ENCODE data around the gene MSI2.
"Not testable (repeated sequence)": the region's sequence is repeated elsewhere in the genome, so short reads cannot be mapped to it uniquely, and the experiment has no call there.

Gene MSI2
- 3.8 to 20.9 (median 8.5) reads per million in 18 experiments for total RNA-seq

DNA sequence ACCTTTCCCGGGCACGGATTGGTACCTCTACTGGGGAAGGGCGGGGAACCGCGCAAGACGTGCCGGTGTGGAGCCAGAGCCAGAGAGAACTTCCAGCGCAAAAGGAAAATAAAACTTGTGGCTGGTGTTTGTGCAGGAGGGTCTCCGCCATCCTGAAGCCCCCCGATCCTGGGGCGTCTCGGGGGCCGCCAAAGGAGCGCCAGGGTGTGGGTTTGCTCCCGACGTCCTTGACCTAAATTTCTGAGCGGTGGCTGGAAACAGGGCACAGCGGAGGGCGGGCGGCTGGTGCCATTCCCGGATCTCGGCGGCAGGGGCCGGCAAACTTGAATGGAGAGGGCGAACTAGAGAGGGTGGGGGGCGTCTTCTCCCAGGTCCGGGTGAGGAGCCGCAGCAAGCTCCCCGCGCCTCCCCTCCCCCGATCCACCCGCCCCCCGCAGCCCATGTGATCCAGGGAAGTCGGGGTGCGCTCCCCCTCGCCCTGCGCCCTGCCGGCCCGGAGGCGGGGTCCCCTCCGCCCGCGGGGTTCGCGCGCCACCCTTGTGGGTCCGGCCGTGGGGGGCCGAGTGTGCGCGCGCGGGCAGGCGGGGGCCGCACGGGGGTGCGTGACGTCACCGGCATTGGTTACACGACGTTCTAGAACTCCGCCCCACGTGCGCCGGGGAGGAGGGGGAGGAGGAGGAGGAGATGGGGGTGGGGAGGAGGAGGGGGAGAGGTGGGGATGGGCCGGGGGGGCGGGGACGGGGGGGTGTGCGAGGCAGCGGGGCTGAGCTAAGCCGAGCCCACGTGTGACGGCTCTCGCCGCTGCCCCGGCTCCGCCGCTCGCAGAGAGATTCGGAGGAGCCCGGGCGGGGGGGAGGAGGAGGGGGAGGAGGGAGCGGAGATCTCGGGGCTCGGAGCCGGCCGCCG lies at the start of gene MSI2:
MSI2 (plus strand) TSS at position 748 of the 906 bp plus-strand sequence. CDS start 220 bp downstream, outside the sequence.
- peak; percentile 40 to 48 for DNase-seq

DNA sequence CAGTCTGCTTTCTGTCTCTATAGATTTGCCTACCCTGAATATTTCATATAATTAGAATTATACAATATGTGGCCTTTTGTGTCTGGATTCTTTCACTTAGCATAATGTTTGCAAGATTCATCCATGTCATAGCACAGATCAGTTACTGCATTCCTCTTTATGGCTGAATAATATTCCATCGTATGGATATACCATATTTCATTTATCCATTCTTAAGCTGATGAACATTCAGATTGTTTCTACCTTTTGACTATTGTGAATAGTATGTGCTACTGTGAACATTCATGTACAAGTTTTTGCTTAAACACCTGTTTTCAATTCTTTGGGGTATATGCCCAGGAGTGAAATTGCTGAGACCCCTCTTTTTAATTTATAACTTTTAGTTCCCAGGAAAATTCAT lies 49.4 kb upstream of the MSI2 start:
- no peak for DNase-seq

GRCh38 chr17:57207396-57207795 lies 48.9 kb upstream of the MSI2 start:
- DNase-seq: no peak

DNA sequence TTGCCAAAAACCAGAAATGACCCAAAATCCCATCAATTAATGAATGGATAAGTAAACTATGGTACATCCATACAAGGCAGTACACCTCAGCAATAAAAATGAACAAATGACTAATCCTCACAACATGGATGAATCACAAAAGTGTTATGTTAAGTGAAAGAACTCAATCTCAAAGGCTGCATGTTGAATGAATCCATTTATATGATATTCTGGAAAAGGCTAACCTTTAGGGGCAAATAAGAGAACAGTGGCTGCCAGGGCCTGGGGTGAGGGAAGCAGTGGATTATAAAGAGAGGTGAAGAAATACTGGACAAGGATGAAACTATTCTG lies 46.1 kb upstream of the MSI2 start:
- no peak for DNase-seq

- no peak for DNase-seq
Measured at GRCh38 chr17:57210972-57211411, 45.3 kb upstream of the MSI2 start.

GRCh38 chr17:57211543-57211942 lies 44.8 kb upstream of the MSI2 start:
- DNase-seq: no peak

- no peak for DNase-seq
Measured at GRCh38 chr17:57213180-57213825, 43.0 kb upstream of the MSI2 start.

DNA sequence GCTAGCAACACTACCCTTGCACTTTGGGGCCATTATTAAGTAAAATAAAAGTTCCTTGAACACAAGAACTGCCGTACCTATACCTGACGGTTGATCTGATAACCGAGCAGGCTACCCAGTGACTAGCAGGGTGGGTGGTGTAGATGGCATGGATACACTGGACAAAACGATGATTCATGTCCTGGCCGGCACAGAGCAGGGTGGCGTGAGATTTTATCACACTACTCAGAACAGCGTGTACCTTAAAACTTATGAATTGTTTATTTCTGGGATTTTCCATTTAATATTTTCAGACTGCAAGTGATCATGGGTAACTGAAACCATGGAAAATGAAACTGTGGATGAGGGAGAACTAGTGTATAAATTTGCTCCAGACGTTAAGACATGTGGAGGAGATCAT lies 41.0 kb upstream of the MSI2 start:
- no peak for DNase-seq

- DNase-seq: no peak
Measured at GRCh38 chr17:57221366-57222350, 34.7 kb upstream of the MSI2 start.

DNA sequence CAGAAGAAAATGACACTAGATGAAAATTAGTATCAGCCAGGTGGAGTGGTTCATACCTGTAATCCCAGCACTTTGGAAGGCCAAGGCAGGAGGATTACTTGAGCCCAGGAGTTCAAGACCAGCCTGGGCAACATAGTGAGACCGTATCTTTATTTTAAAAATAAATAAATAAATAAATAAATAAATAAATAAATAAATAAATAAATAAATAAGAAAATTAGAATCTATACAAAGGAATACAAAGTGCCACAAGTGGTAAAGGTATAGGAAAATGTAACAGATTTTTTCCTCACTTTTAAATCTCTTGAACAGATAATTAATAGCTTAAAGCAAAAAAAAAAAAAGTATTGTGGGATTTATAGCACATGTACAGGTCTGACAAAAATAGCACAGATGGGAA lies 33.9 kb upstream of the MSI2 start:
- DNase-seq: not testable (repeated sequence)

DNA sequence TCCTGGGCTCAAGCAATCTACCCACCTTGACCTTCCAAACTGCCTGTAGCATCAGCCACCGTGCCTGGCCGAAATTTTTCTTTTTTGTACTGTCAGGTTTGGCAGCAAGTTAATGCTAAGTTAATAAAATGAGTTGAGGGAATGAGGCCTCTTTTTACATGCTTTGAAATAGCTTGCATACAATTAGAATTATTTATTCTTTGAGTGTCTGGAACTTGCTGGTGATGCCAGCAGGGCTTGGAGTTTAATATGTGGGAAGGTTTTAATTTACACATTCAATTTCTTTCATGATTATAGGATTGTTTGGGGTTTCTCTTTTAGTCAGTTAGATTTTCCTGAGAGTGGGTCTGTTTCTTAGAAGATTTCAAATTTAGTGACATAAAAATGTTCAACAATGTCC lies 31.2 kb upstream of the MSI2 start:
- no peak for DNase-seq

DNA sequence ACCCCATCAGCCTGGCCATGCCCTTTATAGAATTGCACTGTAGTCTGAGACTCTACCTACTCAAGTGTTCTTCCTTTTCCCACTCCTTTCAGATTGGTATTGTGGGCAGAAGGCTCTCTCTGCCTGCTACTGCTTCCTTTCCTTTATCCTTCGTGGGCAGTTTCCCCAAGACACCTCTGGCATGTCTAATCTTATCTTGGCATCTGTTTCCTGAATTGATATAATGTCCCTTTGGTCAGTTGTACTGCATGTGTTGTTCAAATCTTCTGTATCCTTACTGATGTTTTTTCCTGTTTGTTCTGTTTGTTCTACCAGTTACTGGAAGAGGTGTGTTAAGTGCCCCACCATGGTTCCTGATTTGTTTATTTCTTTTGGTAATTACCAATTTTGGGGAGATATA lies 29.5 kb upstream of the MSI2 start:
- DNase-seq: no peak

GRCh38 chr17:57228911-57229310 lies 27.4 kb upstream of the MSI2 start:
- no peak for DNase-seq

- no peak for DNase-seq
Measured at GRCh38 chr17:57234061-57234738, 22.1 kb upstream of the MSI2 start.

- no peak for DNase-seq
Measured at GRCh38 chr17:57234739-57235092, 21.6 kb upstream of the MSI2 start.

GRCh38 chr17:57235124-57235523 lies 21.2 kb upstream of the MSI2 start:
- no peak for DNase-seq

DNA sequence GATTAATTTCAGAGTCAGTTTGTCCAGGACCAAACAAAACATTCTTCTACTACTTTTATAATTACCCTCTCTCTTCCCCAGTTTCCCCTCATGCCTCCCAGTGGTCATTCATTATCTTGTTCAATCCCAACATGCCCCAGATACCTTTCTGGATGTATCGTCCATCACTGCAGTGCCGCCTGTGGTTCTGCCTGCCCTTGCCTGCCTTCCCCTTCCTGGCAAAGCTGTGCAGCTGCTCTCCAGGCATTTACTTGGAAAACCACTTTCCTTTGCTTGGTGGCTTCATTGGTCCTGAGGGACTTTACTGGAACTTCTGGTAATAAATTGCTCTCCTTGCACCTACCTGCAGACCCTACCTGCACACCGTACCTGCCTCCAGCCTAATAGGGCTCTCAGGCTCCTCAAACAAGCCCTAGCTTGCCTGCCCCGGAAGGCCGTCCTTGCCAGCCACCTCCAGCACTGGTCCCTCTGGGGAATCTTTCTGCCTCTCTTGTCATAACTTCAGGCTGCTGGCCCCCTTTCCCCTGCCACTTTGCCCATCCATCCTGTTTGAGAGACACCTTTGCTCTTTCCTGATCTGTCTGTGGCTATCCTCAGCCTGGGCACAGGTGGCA lies 19.5 kb upstream of the MSI2 start:
- no peak for DNase-seq

- DNase-seq: no peak
Measured at GRCh38 chr17:57240648-57241047, 15.7 kb upstream of the MSI2 start.

GRCh38 chr17:57242148-57242547 lies 14.2 kb upstream of the MSI2 start:
- DNase-seq: no peak

GRCh38 chr17:57243171-57243622 lies 13.1 kb upstream of the MSI2 start:
- DNase-seq: peak; percentile 66 to 79

DNA sequence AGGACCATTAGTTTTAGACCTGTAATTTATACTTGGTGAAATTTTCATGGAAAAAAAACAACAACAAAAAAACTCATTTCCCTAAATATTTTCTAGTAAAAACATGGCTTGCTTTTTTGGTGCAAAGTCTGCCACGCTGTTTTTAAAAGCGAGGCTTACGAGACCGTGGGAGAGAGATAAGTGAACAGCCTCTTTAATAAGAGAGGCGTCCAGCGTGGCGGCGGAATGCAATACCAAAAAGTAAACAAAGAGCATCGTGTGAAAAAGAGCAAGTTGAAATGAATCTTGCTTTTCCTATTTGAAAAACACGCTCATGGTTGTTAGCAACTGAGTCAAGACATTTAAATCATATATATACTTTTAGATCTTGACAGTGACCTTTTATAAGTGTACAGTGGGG lies 10.5 kb upstream of the MSI2 start:
- no peak for DNase-seq

- DNase-seq: no peak
Measured at GRCh38 chr17:57246257-57246656, 10.1 kb upstream of the MSI2 start.

Measured in inflammatory macrophage (primary cell).